DOHH2 (cell line): ENCODE results near the gene JUNB.

Source experiments
- H3F3A ChIP-seq: fragments of 200-600 bp; sonication (generic), shearing (Covaris generic); 2 replicates; pipeline ENCODE4 v1.6.0; 2016; ENCODE audit warnings: antibody characterized with exemption, mild to moderate bottlenecking; ENCODE audit not compliant: control insufficient read depth, insufficient read depth
- H3K27ac ChIP-seq: fragments of 200-600 bp; sonication (generic); 2 replicates; pipeline ENCODE4 v1.5.1; 2014; ENCODE audit warnings: low read depth, mild to moderate bottlenecking, low read length, moderate library complexity
- H3K27me3 ChIP-seq: fragments of 200-600 bp; sonication (generic); 2 replicates; pipeline ENCODE4 v1.6.1; 2014; ENCODE audit warnings: mild to moderate bottlenecking, low read length, mixed read lengths; ENCODE audit not compliant: control insufficient read depth
- H3K36me3 ChIP-seq: fragments of 200-600 bp; sonication (generic); 2 replicates; pipeline ENCODE4 v1.6.1; 2014; ENCODE audit warnings: mild to moderate bottlenecking, low read length, moderate library complexity, mixed read lengths; ENCODE audit not compliant: control insufficient read depth
- H3K4me1 ChIP-seq: fragments of 200-600 bp; sonication (generic); 2 replicates; pipeline ENCODE4 v1.6.1; 2014; ENCODE audit warnings: mild to moderate bottlenecking, low read length, mixed read lengths; ENCODE audit not compliant: control insufficient read depth
- H3K4me2 ChIP-seq: fragments of 200-600 bp; sonication (generic); 2 replicates; pipeline ENCODE4 v1.6.0; 2014; ENCODE audit warnings: mild to moderate bottlenecking, low read length, moderate library complexity
- H3K4me3 ChIP-seq: fragments of 200-600 bp; sonication (generic); 2 replicates; pipeline ENCODE4 v1.5.1; 2014; ENCODE audit warnings: mild to moderate bottlenecking, low read length, mixed read lengths
- H3K79me2 ChIP-seq: fragments of 200-600 bp; sonication (generic); 2 replicates; pipeline ENCODE4 v1.6.1; 2014; ENCODE audit warnings: mild to moderate bottlenecking, low read length, mixed read lengths; ENCODE audit not compliant: control insufficient read depth
- H3K9me2 ChIP-seq: fragments of 200-600 bp; sonication (generic); replicated peaks from 2 replicates; pipeline ENCODE4 v1.6.1; 2014; ENCODE audit warnings: mild to moderate bottlenecking, low read length, mixed read lengths; ENCODE audit not compliant: control insufficient read depth
- H3K9me3 ChIP-seq: fragments of 200-600 bp; sonication (generic); 2 replicates; pipeline ENCODE4 v1.6.1; 2014; ENCODE audit warnings: antibody characterized with exemption, low read length, mixed read lengths; ENCODE audit not compliant: control insufficient read depth, insufficient read depth
- H4K20me1 ChIP-seq: fragments of 200-600 bp; sonication (generic); 2 replicates; pipeline ENCODE4 v1.6.0; 2014; ENCODE audit warnings: low read depth, mild to moderate bottlenecking, antibody characterized with exemption, low read length, moderate library complexity; ENCODE audit not compliant: control insufficient read depth, insufficient read depth
- EZH2phosphoT487 ChIP-seq: fragments of 200-600 bp; sonication (generic); IDR thresholded peaks from 2 replicates; pipeline ENCODE4 v1.6.1; 2017; ENCODE audit warnings: borderline replicate concordance, mild to moderate bottlenecking, antibody characterized with exemption, low read length, moderate library complexity, mixed read lengths
- TF ChIP-seq, protein P1 (sequence below): fragments of 200-600 bp; sonication (generic); IDR thresholded peaks from one replicate; pipeline ENCODE4 v1.5.1; 2014; ENCODE audit warnings: antibody characterized with exemption, mild to moderate bottlenecking, low read depth, low read length; ENCODE audit not compliant: poor library complexity, severe bottlenecking

The JUNB gene

DNA sequence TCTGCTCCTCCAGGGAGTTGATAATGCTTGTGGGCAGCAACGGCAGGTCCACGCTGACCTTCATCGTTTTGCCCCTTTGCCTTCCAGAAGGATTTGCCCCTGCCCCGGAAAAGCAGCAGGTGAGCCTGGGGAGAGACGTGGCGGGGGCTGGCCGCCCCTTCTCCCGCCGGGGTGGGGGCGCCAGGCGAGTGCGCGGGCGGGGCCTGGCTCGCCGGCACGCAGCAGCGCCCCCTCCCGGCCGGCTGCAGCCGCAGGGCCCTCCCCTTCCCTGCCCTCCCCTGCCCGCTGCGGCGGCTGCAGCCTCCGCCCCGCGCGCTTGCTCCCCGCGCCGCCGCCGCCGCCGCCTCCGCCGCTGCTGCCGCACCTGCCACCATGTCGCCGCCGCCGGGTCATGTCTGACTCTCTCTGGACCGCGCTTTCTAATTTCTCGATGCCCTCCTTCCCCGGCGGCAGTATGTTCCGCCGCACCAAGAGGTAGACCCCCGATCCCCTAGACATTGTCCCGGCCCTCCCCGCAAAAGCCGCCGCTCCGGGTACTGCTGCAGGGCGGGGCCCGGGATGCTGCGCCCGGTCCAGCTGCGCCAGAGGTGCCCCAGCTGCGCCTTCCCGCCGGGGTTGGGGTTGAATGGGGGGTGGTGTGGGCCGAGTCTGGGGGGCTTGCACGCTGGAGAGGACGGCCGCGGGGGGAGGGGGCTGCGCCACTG is 47.0 kb downstream of the JUNB start, which contains the start of gene MAST1:
TSS of gene MAST1 (plus strand) at position 334 of the 704 bp plus-strand sequence. CDS start at position 392, 58 bp downstream.
- no peaks in the 10 kb centered on the region for H3K36me3 ChIP-seq
- peaks cover 10% of the 10 kb centered on the region; the same call in 1 of the 2 replicates for H4K20me1 ChIP-seq
- H3K4me1 ChIP-seq: peaks cover 59% of the 10 kb centered on the region
- peaks cover 21% of the 10 kb centered on the region for H3K27me3 ChIP-seq
- peaks cover 21% of the 10 kb centered on the region for H3F3A ChIP-seq
- no peaks in the 10 kb centered on the region for H3K79me2 ChIP-seq
- H3K4me3 ChIP-seq: peak within 1 kb of the TSS; percentile 69
- no peaks in the 10 kb centered on the region for H3K9me3 ChIP-seq
- H3K4me2 ChIP-seq: peak within 1 kb of the TSS; percentile 64
- H3K9me2 ChIP-seq: no peaks in the 10 kb centered on the region
- no peak within 1 kb of the TSS for H3K27ac ChIP-seq
- TF ChIP-seq EZH2phosphoT487: no peak
- TF ChIP-seq, protein P1, sequence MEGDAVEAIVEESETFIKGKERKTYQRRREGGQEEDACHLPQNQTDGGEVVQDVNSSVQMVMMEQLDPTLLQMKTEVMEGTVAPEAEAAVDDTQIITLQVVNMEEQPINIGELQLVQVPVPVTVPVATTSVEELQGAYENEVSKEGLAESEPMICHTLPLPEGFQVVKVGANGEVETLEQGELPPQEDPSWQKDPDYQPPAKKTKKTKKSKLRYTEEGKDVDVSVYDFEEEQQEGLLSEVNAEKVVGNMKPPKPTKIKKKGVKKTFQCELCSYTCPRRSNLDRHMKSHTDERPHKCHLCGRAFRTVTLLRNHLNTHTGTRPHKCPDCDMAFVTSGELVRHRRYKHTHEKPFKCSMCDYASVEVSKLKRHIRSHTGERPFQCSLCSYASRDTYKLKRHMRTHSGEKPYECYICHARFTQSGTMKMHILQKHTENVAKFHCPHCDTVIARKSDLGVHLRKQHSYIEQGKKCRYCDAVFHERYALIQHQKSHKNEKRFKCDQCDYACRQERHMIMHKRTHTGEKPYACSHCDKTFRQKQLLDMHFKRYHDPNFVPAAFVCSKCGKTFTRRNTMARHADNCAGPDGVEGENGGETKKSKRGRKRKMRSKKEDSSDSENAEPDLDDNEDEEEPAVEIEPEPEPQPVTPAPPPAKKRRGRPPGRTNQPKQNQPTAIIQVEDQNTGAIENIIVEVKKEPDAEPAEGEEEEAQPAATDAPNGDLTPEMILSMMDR: peak; percentile 58

DNA sequence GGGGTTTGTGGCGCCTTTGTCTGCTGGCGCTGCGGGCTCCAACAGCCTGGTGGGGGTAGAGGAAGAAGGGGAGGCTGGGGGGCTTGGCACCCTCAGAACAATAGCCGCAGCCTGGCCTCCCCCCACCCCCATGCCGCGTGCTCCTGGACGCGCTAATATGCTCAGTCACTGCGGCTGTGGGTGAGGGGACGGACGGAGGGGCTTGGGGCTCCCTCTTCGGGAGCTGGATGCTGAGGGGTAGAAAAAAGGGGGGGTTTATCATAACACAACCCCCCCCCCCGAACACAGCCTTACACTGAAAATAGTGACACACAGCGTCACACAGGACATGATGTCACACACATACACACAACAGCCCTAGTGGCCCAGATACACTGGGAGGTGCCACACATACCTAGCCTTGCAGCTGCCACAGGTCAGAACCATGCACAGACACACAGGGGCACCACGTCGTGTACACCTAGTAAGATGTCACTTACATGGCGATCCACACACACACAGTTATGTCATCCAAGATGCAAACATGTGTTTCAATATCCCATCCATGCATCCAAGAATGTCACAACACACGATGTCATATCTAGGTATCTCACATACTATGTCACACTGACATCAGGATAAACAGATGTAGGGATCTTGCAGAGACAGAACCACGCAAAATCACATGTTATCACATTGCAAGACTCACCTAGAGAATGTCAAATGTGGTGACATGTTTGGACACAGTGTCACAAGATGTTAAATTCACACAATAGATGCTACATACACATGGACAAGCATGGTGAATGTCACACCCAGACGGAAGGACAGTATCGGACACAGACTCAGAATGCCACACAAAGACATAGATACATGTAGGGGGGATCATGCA is 47.8 kb downstream of the JUNB start:
- Histone ChIP-seq H3K27me3 (peaks cover 17% of the 10 kb centered on the region), H3K4me3 (peak overlapping the region; percentile 69)

DNA sequence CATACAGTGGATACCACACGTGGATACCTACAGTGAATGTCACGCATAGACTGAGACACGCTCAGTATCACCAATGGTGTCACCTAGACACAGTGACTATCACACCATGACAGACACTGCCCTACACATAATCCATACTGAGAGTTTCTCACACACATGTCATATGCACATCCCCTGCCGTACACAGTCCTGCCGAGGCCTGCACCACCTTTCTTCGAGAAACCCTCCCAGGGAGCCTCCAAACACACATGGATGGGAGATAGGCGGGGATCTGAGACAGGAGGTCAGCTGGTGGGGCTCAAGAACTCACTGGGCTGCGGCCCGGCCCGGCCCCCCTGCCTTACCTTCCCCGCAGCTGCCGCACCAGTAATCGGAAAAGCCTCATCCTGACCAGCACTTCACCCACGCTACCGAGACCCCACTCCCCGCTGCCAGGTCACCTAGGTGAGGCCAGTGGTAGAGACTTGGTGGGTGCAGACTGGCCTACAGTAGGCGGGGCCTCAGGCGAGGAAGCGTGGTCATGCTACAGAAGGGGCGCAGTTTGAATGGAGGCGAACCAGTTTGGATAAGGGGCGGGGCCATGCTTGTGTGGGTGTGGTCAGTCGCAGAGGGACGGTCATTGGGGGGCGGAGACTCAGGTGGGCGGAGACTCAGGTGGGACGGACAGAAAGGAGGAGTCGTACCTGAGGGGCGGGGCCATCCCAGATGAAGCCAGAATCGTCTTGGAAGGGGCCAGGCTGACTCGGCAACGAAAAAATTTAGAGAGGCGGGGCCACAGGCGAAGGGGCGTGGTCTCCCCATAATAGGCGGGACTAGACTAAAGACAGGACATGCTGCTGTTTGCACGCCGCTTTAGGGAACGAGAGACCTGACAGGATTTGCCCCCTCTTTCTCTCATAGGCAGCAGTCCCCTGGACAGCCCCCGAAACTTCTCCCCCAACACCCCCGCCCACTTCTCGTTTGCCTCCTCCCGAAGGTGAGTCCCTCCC is 49.1 kb downstream of the JUNB start:
- 0 out of 2 replicates have a peak overlapping the region, but pooled peaks have one; percentile 8 for H3K4me3 ChIP-seq

More for the DNA sequence above, 47.8 kb downstream of the JUNB start:
- no peaks in the 10 kb centered on the region for H3K36me3 ChIP-seq
- H3K27ac ChIP-seq: no peak overlapping the region
- no peaks in the 10 kb centered on the region for H3K9me2 ChIP-seq
- no peaks in the 10 kb centered on the region for H3K9me3 ChIP-seq
- peaks cover 21% of the 10 kb centered on the region for H3F3A ChIP-seq
- no peak for TF ChIP-seq EZH2phosphoT487
- TF ChIP-seq, protein P1: no peak
- peaks cover 56% of the 10 kb centered on the region for H3K4me1 ChIP-seq
- peak overlapping the region; percentile 64 for H3K4me2 ChIP-seq
- H4K20me1 ChIP-seq: peaks cover 11% of the 10 kb centered on the region; the same call in 1 of the 2 replicates
- no peaks in the 10 kb centered on the region for H3K79me2 ChIP-seq

More for the DNA sequence above, 49.1 kb downstream of the JUNB start:
- Histone ChIP-seq H4K20me1 (peaks cover 13% of the 10 kb centered on the region; the same call in 1 of the 2 replicates), H3K27ac (no peak overlapping the region), H3K9me3 (no peaks in the 10 kb centered on the region), H3K9me2 (no peaks in the 10 kb centered on the region), H3K4me1 (peaks cover 43% of the 10 kb centered on the region), H3K79me2 (no peaks in the 10 kb centered on the region), H3K36me3 (no peaks in the 10 kb centered on the region), H3K27me3 (peaks cover 6% of the 10 kb centered on the region), H3F3A (peaks cover 21% of the 10 kb centered on the region), H3K4me2 (peak overlapping the region; percentile 23; the same call in 1 of the 2 replicates)
- TF ChIP-seq, protein P1: no peak
- no peak for TF ChIP-seq EZH2phosphoT487
